ENCODE data around the gene PRKAG3.

The PRKAG3 gene

DNA sequence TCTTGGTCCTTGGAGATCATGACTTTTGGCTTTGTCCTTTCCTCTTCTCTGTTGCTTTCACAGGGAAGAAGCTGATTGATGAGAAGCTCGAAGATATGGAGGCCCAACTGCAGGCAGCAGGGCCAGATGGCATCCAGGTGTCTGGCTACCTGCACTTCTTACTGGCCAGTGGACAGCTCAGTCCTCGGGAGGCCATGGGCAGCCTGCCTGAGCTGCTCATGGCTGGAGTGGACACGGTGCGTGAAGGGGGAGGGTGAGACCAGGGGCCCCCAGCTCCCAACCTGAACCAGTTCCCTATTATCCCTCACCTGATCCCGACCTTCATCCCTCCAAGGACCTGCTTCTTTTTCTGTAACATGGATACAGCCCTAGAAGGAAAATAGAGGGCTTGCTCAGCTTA is 18.7 kb downstream of the PRKAG3 start:
- DNase-seq: no peak

DNA sequence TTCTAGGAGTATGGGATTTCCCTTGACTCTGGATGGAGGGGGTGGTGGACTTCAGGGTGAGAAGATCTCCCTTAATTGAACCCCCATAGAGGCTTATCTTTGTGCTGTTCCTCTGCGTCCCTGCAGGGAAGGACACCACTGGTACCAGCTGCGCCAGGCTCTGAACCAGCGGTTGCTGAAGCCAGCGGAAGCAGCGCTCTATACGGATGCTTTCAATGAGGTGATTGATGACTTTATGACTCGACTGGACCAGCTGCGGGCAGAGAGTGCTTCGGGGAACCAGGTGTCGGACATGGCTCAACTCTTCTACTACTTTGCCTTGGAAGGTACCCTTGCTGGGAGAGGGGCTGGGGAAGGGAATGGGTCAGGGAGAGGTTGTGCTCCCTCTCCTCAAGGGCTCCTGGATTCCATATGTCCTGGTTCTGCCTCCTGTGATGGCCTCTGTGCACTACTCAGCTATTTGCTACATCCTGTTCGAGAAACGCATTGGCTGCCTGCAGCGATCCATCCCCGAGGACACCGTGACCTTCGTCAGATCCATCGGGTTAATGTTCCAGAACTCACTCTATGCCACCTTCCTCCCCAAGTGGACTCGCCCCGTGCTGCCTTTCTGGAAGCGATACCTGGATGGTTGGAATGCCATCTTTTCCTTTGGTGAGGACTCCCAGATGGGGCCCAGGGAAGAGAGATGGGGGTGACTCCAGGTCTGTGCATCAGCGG is 19.3 kb downstream of the PRKAG3 start:
- no peak for DNase-seq

DNA sequence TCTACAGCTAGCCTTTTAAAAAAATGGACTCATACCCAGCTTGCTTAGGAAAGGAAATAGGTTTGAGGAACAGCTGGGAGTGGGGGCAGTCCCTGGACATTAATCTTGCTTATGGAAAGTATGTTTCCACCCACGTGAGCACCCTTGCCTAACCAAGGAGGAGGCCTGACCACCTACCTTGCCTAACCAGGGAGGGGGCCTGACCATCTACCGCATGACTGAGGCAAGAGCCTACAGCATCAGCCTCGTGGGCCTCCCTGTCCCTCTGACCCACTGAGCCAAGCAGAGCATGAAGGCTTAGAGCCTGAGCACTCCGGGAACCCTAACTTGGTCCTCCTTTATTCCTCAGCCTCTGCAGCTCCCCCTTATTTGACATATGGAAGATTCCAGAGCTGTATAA is 20.2 kb downstream of the PRKAG3 start:
- no peak for DNase-seq

DNA sequence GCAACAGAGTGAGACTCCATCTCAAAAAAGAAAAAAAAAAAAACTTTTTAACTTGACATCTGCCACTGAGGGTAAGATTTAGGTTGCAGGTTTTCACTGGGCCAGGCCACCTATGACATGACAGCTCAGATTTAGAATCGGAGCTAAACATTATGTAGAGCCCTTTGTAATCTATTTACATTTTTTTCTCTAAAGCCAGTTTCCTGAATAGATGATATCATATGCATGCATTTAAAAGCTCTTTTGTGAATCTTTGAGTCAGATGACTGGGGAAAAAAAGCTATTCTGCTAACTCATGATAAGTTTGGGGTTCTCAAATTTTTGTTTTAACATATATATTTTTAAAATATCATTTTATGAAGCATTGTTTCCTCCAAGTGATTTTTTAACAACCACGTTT is 21.3 kb downstream of the PRKAG3 start:
- no peak for DNase-seq

DNA sequence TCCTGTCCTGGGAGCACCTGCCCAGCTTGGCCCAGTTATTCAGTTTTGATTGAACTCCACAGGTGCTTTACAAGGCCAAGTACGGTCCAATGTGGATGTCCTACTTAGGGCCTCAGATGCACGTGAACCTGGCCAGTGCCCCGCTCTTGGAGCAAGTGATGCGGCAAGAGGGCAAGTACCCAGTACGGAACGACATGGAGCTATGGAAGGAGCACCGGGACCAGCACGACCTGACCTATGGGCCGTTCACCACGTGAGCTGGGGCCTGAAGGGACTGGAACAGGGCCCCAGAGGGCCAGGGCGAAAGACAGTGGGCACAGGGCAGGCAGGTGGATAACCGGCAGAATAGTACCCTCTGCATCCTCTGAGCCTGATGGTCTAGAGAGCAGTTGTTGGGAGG is 22.1 kb downstream of the PRKAG3 start:
- no peak for DNase-seq

DNA sequence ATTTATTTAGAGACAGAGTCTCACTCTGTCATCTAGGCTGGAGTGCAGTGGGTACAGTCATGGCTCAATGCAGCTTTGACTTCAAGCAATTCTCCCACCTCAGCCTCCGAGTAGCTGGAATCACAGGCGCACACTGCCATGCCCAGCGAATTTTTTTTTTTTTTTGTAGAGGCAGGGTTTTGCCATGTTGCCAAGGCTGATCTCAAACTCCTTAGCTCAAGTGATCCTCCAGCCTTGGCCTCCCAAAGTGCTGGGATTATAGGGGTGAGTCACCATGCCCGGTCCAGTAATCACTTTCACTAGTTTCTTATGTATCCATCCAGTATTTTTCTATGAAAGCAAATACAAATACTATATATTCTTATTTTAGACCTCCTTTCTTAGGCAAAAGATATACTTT is 24.0 kb downstream of the PRKAG3 start:
- no peak for DNase-seq

DNA sequence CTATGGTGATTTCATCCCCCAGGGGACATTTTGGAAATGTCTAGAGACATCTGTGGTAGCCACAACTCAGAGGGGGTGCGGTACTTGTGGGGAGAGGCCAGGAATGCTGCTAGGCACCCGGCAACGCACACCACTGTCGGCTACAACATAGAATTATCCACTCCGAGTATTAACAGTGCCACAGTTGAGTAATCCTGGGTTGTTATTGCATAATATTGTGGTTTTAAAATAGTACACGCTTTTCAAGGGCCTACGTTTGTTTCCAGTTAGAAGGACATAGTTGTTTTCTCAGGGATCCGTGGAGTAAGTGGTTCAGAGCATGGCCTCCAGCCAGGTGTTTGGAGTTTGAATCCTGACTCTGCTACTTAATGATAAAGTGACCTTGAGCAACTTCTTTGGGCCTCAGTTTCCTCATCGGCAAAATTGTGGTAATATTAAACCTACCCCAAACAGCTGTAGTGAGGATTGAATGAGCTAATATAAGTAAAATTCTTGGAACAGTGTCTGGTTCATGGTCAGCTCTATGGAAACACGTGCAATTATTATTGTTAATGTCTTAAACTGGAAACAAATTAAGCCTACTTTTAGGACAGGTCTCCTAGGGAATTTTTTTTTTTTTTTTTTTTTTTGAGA is 25.1 kb downstream of the PRKAG3 start:
- no peak for DNase-seq

DNA sequence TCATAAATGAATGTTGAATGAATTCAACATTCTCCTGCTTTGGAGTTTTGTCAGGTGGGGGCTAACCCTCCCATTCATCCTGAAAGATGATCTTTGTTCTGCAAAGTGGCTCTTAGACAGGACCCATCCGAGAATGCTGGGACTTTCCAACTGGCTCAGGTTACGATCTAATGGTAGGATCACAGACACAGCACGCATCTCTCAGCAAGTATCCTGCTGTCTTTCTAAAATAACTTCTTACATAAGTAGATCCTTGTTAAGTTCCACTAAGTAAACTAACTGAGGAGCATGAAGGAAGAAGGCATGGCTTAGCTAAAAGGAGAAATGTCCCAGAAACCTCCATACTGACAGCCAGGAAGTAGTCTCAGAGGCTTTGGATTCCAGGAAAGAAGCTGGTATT is 26.0 kb downstream of the PRKAG3 start:
- no peak for DNase-seq

DNA sequence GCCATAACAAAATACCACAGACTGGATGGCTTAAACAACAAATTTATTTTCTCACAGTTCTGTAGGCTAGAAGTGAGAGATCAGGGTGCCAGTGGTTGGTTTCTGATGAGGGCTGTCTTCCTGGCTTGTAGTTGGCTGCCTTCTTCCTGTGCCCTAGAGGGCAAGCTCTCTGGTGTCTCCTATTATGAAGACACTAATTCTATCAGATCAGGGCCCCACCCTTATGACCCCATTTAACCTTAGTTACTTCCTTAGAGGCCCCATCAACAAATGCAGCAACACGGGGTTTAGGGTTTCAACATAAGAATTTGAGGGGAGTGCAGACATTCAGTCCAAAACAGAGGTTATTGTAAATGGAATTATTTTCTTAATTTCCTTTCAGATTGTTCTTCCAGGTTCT is 26.8 kb downstream of the PRKAG3 start:
- DNase-seq: no peak

DNA sequence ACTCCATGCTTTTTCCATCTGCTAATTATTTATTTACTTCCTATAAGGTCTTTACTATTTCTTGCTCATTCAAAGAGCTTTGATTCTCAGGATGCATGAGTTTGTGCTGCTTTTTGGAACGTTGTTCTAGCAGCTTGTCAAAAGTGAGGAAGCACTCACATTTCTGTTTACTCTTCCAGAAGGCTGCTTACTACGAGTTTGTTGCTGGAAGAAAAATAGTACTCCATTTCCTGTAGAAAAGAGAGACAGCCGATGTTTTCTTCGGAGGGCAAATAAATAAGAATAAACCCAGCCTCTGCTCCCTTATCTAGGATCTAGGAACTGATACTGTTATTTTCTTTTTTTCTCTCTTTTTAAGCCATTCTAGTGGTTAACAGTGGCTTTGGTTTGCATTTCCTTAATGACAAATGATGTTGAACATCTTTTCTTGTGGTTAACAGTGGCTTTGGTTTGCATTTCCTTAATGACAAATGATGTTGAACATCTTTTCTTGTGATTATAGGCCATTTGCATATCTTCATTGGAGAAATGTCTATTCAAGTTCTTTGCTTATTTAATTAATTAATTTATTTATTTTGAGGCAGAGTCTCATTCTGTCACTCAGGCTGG is 29.1 kb downstream of the PRKAG3 start:
- no peak for DNase-seq

DNA sequence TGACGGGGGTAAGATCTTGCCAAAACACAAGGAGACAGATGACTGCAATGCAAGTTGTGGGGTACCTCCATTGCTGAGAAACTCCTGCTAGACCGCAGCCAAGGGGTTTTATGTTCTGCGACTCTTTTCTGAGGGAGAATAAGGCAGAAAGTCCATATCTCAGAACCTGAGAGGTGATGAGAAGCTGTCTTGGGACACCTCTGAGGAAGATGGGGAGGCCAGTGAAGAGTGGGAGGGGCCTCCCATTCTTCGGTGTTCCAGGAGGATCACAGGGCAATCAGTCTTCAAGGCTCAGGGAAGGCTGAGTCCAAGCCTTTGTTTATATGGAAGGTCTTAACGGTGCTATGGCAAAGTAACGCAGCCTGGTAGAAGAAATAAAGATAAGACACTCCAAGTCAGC is 31.6 kb downstream of the PRKAG3 start:
- DNase-seq: no peak

DNA sequence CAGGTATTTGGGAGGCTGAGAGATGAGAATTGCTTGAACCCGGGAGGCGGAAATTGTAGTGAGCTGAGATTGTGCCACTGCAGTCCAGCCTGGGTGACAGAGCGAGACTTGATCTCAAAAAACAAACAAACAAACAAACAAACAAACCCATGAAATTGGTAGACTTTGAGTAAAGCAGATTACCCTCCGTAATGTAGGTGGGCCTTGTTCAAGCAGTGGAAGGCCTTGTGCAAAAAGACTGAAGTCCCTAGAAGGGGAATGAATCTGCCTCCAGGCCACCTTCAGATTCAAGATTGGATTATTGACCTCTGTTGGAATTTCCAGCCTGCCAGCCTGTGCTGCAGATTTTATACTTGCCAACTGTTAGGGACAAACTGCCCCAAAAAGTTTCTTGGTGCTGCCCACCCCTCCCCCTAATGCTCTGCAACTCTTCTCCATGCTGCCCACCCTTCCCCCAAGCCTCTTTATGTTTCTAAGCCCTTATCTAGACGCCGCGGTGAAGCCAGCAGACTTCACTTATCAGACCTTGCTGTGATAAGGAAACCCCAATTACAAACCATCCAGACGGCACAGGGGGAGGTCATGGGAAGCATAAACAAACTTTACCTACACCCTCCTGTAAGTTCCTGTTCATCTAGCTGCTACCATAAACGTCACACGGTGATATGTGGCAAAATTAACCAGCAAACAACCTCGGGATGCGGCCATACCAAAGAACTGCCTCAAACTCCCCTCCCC is 32.7 kb downstream of the PRKAG3 start:
- no peak for DNase-seq

DNA sequence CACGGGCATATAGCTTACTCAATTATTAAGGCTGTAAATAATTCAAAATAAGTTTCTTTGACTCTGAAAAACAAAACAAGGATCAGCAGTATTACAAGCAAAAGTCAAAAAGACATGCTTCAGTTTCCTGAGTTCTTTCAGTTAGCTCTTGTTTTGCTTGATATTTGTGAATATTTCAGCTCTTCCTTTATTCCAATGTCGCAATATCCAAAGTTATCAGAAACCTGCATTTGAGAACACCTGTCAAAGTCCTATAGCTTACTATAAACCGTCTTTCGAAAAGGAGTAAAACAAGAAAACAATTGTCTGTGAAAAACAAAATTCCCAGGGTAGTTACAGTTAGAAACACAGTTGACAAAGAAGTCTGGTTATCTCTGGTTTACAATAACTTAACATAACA is 34.9 kb downstream of the PRKAG3 start:
- no peak for DNase-seq

DNA sequence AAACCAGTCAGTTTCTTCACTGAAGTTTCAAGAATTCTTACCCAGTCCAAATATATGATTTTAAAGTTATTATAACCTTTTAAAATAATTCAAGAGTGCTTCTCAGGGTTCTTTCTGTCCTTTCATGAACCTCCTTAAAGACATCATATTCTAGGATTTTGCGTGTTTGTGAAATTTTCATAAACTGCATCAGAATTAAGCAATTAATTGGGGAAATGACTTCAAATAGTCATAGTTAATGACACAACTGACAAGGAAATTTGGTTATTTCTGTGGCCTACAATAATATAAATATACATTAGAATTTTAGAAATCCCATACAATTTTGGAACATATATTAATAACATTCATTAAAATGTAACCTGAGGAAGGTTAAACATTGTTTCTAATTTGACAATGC is 39.2 kb downstream of the PRKAG3 start:
- no peak for DNase-seq

DNA sequence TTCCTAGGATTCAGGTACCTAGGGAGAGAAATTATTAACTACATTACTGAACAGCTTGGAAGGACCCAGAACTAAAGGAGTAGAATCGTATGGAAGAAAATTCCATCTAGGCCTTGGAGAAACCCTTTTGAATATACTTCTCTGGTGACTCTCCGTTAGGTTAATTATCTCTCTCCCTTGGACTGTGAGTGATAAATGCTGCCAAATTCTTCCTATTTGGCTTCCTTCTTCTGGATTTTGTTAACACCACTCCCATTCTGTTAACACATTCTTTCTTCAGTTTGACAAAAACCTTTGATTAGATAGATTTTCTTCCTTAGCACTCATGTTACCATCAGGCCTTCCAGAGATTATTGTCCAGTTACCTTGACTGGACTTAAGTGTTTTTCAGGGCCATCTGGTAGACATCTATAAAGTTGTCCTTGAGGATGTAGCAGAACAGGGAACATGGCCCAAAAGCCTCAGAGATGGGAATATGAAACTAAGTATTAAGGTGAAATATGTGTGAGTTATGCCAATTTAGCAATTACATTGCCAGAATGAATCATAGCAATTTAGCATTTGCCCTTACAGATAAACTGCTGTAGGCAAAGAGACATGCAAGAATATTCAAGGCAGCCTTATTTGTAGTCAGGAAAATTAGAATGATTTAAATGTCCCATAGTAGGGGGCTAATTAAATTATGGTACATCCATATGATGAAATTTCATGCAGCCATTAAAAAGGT is 42.9 kb downstream of the PRKAG3 start:
- no peak for DNase-seq

DNA sequence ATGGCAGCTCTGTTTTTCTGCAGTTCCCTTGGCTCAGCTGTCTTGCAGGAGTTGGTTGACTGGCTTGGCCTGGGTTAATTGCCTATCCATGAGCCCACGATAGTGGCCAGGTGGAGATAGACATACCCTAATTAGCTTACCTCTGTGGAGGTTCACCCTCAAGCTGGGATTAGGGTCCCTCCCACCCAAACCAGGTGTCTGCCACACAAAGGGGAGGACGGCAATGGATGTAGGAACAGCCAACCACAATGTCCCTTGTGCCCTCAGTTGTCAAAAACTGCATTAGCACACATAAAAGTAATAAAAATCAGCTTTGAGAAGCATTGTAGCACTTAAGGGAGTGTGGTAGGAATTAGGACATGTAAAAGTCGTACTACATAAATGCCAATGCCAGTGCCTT is 45.5 kb downstream of the PRKAG3 start:
- DNase-seq: no peak

DNA sequence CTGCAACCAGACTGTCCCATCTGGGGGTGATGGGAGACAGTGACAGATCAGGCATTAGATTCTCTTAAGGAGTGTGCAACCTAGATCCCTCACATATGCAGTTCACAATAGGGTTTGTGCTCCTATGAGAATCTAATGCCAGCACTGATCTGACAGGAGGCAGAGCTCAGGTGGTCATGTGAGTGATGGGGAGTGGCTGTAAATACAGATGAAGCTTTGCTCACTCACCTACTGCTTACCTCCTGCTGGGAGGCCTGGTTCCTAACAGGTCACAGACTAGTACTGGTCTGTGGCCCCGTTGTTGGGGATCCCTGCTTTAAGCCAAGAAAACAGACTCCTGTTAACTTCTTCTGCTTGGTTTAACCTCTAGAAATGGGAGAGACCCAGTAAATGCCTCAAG is 46.5 kb downstream of the PRKAG3 start:
- no peak for DNase-seq

DNA sequence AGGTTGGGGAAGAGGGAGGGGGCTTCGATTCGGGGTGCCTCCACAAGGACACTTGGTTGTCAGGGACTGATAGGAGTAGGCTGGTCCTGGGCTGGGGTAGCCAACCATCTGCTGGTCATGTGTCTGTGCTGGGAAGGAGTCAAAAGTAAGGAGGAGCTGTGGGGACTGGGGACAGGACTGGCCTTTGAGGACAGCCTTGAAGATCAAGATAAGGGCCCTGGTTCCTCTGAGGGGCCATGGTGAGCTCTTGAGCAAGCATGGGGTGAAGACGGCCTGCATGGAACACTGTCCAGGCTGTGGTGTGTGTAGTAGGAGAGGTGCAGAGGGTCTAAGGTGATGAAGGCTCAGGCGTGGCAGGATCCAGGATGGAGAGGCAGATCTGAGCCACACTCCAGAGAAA is 47.9 kb downstream of the PRKAG3 start:
- DNase-seq: no peak

DNA sequence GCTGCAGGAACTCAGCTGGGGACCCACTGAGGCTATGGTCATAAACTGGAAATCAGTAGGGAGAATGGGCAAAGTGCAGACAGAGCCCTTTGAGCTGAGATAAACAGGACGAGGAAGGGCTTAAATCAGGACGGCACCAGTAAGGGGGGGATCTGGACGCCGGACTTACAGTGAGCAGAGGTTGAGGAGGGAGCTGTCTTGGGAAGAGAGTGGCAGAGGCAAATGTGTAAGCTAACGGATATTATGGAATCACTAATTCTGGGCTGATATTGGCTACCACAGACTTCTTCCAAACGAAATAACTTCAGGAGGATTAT is 49.1 kb downstream of the PRKAG3 start:
- DNase-seq: no peak

DNA sequence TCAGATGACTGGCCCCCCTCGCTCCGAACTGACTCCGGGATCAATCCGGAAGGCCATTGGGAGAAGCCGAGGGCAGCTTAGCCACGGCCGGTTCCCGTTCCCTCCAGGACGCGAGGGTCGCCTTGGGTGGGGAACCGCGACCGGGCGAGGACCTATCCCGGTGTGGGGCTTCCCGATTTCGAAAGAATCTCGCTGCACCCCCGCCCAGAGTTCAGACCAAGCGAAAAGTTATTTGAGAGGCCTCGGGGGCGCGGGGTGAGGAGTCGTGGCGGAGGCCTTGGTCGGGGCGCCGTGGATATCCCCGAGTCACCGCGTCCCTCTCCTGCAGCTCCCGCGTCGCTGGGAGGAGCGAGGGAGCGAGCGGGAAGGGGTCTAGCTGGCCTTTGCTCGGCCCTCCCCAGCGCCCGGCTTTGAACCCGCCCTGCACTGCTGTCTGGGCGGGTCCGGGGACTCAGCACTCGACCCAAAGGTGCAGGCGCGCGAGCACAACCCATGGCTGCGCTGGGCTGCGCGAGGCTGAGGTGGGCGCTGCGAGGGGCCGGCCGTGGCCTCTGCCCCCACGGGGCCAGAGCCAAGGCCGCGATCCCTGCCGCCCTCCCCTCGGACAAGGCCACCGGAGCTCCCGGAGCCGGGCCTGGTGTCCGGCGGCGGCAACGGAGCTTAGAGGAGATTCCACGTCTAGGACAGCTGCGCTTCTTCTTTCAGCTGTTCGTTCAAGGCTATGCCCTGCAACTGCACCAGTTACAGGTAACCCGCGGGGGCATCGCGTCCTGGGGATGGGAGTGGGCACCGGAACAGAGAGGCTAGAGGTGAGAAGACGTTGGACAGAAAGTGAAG is 49.7 kb downstream of the PRKAG3 start, which contains the start of gene CYP27A1:
Gene CYP27A1 (plus strand): TSS at position 457 of the 837 bp plus-strand sequence. CDS start 36 bp downstream, at position 493.
- peak in 1 of 2 experiments; percentile 2 for DNase-seq

DNA sequence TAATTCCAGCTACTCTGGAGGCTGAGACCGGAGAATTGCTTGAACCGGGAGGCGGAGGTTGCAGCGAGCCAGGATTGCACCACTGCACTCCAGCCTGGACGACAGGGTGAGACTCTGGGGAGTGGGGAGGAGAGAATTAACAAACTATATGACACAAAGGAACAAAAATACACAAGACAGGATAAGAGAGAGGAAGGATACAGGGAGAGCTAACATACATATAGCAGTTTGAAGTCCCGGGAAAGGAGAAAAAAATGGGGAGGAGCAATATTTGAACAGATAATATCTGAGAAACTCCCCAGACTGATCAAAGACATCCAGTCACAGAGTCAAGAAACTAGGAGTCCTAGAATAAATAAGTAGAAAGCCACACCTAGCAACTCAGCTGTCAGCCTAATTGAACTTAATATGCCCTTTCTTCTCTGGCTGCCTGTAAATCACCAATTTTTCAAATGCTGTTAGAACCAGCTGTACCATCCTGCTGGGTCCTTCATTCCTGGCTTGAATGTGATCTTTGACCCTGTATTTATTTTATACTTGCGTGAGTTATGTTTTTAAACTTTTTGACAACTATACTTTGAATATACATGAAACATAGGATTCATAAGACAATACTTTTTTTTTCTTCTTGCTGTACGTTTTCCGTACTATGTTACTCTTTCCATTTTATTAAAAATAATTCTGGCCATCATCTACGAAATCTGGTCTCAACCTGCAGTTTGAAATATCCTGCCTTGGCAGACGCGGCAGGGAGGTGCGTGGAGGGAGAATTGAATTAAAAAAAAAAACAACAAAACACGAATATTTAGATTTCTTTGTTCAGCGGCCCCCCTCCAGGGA is 50.5 kb downstream of the PRKAG3 start:
- no peak for DNase-seq

All from stimulated activated CD4-positive, alpha-beta T cell treated with anti-CD3 and anti-CD28 coated beads, Interleukin-4, amount 100 ng/mL, for 4 hours (primary cell).